OCI-LY1 (cell line): ENCODE results near the gene CCBE1.

Experiments used
- H2AFZ ChIP-seq: fragments of 200-600 bp; sonication (generic), shearing (Covaris generic); 2 replicates; pipeline ENCODE4 v1.6.0; 2014; ENCODE audit warnings: antibody characterized with exemption, mild to moderate bottlenecking, low read length
- H3F3A ChIP-seq: fragments of 200-600 bp; sonication (generic), shearing (Covaris generic); 2 replicates; pipeline ENCODE4 v1.6.0; 2014; ENCODE audit warnings: mild to moderate bottlenecking, antibody characterized with exemption, low read length, moderate library complexity; ENCODE audit not compliant: insufficient read depth
- H3K27ac ChIP-seq: fragments of 200-600 bp; sonication (generic); 2 replicates; pipeline ENCODE4 v1.5.1; 2014; ENCODE audit warnings: low read length, mixed run types, mild to moderate bottlenecking, low read depth; ENCODE audit not compliant: poor library complexity, severe bottlenecking
- H3K27me3 ChIP-seq: fragments of 200-600 bp; sonication (generic); 2 replicates; pipeline ENCODE4 v1.6.0; 2014; ENCODE audit warnings: antibody characterized with exemption, mild to moderate bottlenecking, low read length, moderate library complexity; ENCODE audit not compliant: insufficient read depth
- H3K36me3 ChIP-seq: fragments of 200-600 bp; sonication (generic); 2 replicates; pipeline ENCODE4 v1.6.1; 2014; ENCODE audit warnings: mild to moderate bottlenecking, antibody characterized with exemption, low read length, moderate library complexity, mixed read lengths; ENCODE audit not compliant: insufficient read depth
- H3K4me1 ChIP-seq: fragments of 200-600 bp; sonication (generic); 2 replicates; pipeline ENCODE4 v1.5.1; 2014; ENCODE audit warnings: mild to moderate bottlenecking, low read length, moderate library complexity; ENCODE audit not compliant: insufficient read depth, severe bottlenecking
- H3K4me2 ChIP-seq: fragments of 200-600 bp; sonication (generic), shearing (Covaris generic); 2 replicates; pipeline ENCODE4 v1.6.1; 2014; ENCODE audit warnings: low read length
- H3K4me3 ChIP-seq: fragments of 200-600 bp; sonication (generic); 2 replicates; pipeline ENCODE4 v1.5.1; 2014; ENCODE audit warnings: low read length, low read depth, mild to moderate bottlenecking, mixed read lengths; ENCODE audit not compliant: poor library complexity, severe bottlenecking
- H3K79me2 ChIP-seq: fragments of 200-600 bp; shearing (Covaris generic); 2 replicates; pipeline ENCODE4 v1.6.1; 2016; ENCODE audit warnings: mixed run types, low read length, mixed read lengths; ENCODE audit not compliant: insufficient read depth
- H3K9ac ChIP-seq: fragments of 200-600 bp; sonication (generic), shearing (Covaris generic); 2 replicates; pipeline ENCODE4 v1.6.1; 2014; ENCODE audit warnings: mild to moderate bottlenecking, low read length, mixed read lengths
- H3K9me2 ChIP-seq: fragments of 200-600 bp; sonication (generic), shearing (Covaris generic); 2 replicates; pipeline ENCODE4 v1.6.1; 2014; ENCODE audit warnings: low read depth, mild to moderate bottlenecking, low read length, mixed read lengths
- H3K9me3 ChIP-seq: fragments of 200-600 bp; shearing (Covaris generic); 2 replicates; pipeline ENCODE4 v1.6.1; 2014; ENCODE audit warnings: low read length, mixed read lengths
- H4K20me1 ChIP-seq: fragments of 200-600 bp; sonication (generic), shearing (Covaris generic); 2 replicates; pipeline ENCODE4 v1.6.0; 2016; ENCODE audit warnings: mild to moderate bottlenecking, low read length; ENCODE audit not compliant: insufficient read depth
- CTCF ChIP-seq: fragments of 200-600 bp; sonication (generic), shearing (Covaris generic); IDR thresholded peaks from 2 replicates; pipeline ENCODE4 v1.5.1; 2017; ENCODE audit warnings: mild to moderate bottlenecking, antibody characterized with exemption, low read length, moderate library complexity, mixed read lengths
- EZH2 ChIP-seq: fragments of 200-600 bp; sonication (generic), shearing (Covaris generic); IDR thresholded peaks from 2 replicates; pipeline ENCODE4 v1.8.0; 2017; ENCODE audit warnings: borderline replicate concordance, mixed run types, mild to moderate bottlenecking, antibody characterized with exemption, low read length, moderate library complexity, mixed read lengths

The CCBE1 gene

GRCh38 chr18:59725142-59725541, 27.9 kb upstream of the CCBE1 start:
- Histone ChIP-seq H3K27ac (no peak overlapping the region), H2AFZ (no peak overlapping the region), H3K4me2 (no peak overlapping the region), H3K4me1 (no peaks in the 10 kb centered on the region), H4K20me1 (no peaks in the 10 kb centered on the region), H3K27me3 (no peaks in the 10 kb centered on the region), H3F3A (no peaks in the 10 kb centered on the region), H3K4me3 (no peak overlapping the region), H3K9me2 (no peaks in the 10 kb centered on the region), H3K9me3 (no peaks in the 10 kb centered on the region), H3K79me2 (no peaks in the 10 kb centered on the region), H3K36me3 (no peaks in the 10 kb centered on the region), H3K9ac (no peak overlapping the region)
- TF ChIP-seq CTCF (no peak), EZH2 (no peak)

DNA sequence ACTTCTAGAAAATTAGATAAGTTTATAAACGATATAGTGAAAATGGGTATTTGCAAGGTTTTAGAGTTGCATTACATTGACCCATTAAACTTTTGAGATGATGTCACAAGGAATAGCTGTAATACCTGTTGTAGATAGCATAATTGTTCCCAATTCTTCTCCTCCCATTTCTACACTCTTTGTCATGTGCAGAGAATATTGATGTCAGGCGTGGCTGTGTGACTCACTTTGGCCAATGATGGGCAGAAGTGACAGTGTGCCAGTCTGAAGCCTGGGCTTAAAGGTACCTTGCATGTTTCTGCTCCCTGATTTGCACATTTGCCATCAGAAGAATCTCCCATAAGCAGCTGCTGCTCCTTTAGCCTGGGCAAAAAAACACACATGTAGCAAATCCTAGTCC, 26.9 kb upstream of the CCBE1 start:
- H3F3A ChIP-seq, result no peaks in the 10 kb centered on the region
- H3K36me3 ChIP-seq, result no peaks in the 10 kb centered on the region
- H3K27ac ChIP-seq, result no peak overlapping the region
- H3K9ac ChIP-seq, result no peak overlapping the region
- no peaks in the 10 kb centered on the region for H3K79me2 ChIP-seq
- H3K9me2 ChIP-seq, result no peaks in the 10 kb centered on the region
- H3K4me3 ChIP-seq, result no peak overlapping the region
- no peak overlapping the region for H2AFZ ChIP-seq
- H3K4me1 ChIP-seq, result no peaks in the 10 kb centered on the region
- no peaks in the 10 kb centered on the region for H3K27me3 ChIP-seq
- no peaks in the 10 kb centered on the region for H3K9me3 ChIP-seq
- TF ChIP-seq EZH2 (no peak), CTCF (no peak)
- no peak overlapping the region for H3K4me2 ChIP-seq
- H4K20me1 ChIP-seq, result no peaks in the 10 kb centered on the region

- no peaks in the 10 kb centered on the region for H4K20me1 ChIP-seq
- no peak overlapping the region for H3K27ac ChIP-seq
- H3K79me2 ChIP-seq, result no peaks in the 10 kb centered on the region
- H3K4me3 ChIP-seq, result no peak overlapping the region
- H3K9ac ChIP-seq, result no peak overlapping the region
- H3K27me3 ChIP-seq, result no peaks in the 10 kb centered on the region
- H3K4me1 ChIP-seq, result no peaks in the 10 kb centered on the region
- no peaks in the 10 kb centered on the region for H3K9me3 ChIP-seq
- H3K4me2 ChIP-seq, result no peak overlapping the region
- no peaks in the 10 kb centered on the region for H3K9me2 ChIP-seq
- H3F3A ChIP-seq, result no peaks in the 10 kb centered on the region
- no peaks in the 10 kb centered on the region for H3K36me3 ChIP-seq
- TF ChIP-seq CTCF, result no peak
- no peak for TF ChIP-seq EZH2
- no peak overlapping the region for H2AFZ ChIP-seq
Measured at GRCh38 chr18:59721931-59722330, 24.7 kb upstream of the CCBE1 start.
